GM23338 (cell line): ENCODE data around the gene CDH4.

ENCODE experiments used
- EZH2 ChIP-seq: fragments of 200-600 bp; sonication (generic); IDR thresholded peaks from one replicate; pipeline ENCODE4 v1.8.0; 2017; ENCODE audit warnings: antibody characterized with exemption, mild to moderate bottlenecking, low read depth; ENCODE audit not compliant: unreplicated experiment
- TF ChIP-seq, protein P1 (sequence below), 2 experiments: fragments of 200-600 bp in 1 of 2; sonication (generic) in 1 of 2; conservative IDR thresholded peaks; 2 replicates each; pipeline versions ENCODE4 v1.5.1 to v1.6.1; 2016 to 2017; ENCODE audit warnings: antibody characterized with exemption in 2 of 2, low read depth in 2 of 2, mild to moderate bottlenecking in 2 of 2, moderate library complexity in 1 of 2

DNA sequence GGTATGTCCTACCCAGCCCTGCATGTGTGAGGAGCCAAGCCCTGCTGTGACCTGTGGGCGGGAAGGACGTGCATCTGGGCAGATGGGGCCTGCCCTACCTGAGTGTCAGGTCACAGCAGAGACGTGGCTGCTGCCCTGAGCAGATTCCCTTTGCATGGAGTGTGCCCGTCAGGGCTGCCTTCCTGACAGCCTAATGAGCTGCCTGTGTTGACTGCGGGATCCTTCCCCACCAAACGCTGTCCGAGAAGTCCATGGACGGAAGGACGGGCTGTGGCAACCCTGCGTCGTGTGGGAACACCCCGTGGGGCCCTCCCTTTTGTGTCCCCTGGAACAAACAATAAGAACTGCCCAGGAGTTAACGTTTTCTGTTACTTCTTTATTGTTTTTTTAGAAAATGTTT, 343.2 kb downstream of the CDH4 start:
- TF ChIP-seq, protein P1, sequence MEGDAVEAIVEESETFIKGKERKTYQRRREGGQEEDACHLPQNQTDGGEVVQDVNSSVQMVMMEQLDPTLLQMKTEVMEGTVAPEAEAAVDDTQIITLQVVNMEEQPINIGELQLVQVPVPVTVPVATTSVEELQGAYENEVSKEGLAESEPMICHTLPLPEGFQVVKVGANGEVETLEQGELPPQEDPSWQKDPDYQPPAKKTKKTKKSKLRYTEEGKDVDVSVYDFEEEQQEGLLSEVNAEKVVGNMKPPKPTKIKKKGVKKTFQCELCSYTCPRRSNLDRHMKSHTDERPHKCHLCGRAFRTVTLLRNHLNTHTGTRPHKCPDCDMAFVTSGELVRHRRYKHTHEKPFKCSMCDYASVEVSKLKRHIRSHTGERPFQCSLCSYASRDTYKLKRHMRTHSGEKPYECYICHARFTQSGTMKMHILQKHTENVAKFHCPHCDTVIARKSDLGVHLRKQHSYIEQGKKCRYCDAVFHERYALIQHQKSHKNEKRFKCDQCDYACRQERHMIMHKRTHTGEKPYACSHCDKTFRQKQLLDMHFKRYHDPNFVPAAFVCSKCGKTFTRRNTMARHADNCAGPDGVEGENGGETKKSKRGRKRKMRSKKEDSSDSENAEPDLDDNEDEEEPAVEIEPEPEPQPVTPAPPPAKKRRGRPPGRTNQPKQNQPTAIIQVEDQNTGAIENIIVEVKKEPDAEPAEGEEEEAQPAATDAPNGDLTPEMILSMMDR (conservative IDR thresholded peaks at IDR 0.05; ENCODE audit: low read depth in 2 of 2), result no peak
- TF ChIP-seq EZH2, result no peak
